GM10847 (cell line): ENCODE data around the gene SSNA1.

ENCODE experiments used
- POLR2A ChIP-seq: IDR thresholded peaks from 2 replicates; pipeline ENCODE4 v1.6.1; 2011; ENCODE audit not compliant: insufficient read length; ENCODE audit errors: extremely low read depth

Gene SSNA1, protein sequence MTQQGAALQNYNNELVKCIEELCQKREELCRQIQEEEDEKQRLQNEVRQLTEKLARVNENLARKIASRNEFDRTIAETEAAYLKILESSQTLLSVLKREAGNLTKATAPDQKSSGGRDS

DNA sequence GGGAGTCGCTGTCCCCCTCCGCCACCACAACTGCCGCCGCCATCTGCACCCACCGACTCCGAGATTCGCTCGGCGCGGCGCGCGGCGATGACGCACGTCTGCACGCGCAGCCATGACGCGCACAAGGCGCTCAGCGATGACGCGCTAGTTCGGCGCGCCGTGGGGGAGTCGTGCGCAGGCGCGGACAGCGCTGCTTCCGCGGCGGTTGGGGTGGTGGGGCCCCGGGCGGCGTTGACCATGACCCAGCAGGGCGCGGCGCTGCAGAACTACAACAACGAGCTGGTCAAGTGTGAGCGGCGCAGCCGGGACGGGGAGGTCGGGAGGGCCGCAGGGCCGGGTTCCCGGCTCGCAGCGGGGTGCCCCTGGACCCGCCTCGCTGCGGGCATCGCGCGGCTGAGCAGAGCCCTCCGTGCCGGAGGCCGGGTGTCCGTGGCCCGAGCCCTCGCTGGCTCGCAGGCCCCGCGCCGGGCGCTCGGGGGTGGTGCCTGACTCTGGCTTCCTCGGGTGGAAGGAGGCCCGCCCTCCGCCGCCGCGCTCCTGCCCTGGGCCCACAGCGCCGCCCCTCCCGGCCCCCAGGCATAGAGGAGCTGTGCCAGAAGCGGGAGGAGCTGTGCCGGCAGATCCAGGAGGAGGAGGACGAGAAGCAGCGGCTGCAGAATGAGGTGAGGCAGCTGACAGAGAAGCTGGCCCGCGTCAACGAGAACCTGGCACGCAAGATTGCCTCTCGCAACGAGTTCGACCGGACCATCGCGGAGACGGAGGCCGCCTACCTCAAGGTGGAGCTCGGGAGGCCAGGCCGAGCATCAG lies at the start of gene SSNA1, which contains the start of gene ANAPC2:
Gene SSNA1 (plus strand): TSS at position 187 of the 807 bp plus-strand sequence. CDS start 51 bp downstream, at position 238.
Gene ANAPC2 (minus strand): TSS at position 71 of the 807 bp plus-strand sequence. CDS start 28 bp downstream, at position 43.
- peak; percentile 94 for TF ChIP-seq POLR2A

DNA sequence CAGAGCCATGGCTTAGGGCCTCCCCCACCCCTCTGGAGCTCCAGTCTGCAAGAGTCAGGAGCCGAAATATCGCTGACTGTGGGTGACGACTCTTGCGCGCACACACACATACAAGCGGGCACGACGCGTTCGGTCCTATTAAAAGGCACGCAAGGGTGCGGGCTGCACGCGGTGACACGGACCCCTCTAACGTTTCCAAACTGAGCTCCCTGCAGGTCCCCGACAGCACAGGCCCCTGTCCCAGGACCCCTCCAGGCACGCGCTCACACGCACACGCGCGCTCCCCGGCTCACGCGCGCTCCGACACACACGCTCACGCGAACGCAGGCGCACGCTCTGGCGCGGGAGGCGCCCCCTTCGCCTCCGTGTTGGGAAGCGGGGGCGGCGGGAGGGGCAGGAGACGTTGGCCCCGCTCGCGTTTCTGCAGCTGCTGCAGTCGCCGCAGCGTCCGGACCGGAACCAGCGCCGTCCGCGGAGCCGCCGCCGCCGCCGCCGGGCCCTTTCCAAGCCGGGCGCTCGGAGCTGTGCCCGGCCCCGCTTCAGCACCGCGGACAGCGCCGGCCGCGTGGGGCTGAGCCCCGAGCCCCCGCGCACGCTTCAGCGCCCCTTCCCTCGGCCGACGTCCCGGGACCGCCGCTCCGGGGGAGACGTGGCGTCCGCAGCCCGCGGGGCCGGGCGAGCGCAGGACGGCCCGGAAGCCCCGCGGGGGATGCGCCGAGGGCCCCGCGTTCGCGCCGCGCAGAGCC lies 49.6 kb upstream of the SSNA1 start, which contains the start of gene GRIN1:
Gene GRIN1 (plus strand): TSS at position 433 of the 746 bp plus-strand sequence. CDS start 333 bp downstream, outside the sequence.
- TF ChIP-seq POLR2A, result no peak

DNA sequence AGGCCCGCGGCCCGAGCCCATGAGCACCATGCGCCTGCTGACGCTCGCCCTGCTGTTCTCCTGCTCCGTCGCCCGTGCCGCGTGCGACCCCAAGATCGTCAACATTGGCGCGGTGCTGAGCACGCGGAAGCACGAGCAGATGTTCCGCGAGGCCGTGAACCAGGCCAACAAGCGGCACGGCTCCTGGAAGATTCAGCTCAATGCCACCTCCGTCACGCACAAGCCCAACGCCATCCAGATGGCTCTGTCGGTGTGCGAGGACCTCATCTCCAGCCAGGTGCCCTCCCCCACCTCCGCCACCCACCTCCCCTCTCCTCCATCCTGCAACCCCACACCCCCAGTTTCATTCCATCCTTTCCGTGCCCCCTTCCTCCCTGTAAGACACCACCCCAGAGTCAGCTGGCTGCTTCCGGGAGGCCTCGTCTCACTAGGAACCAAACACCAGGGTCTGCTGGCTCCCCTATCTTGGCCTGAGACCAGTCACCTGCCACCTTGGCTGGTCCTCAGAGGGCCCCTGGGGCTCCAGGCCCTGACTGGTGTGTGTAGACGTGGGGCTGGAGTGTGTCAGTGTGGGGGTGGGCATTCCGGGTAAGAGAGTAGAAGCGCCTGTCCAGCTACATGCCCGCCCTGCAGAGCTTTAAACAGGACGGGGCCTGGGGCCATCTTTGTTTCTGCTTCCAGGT lies 48.9 kb upstream of the SSNA1 start:
- TF ChIP-seq POLR2A, result no peak

DNA sequence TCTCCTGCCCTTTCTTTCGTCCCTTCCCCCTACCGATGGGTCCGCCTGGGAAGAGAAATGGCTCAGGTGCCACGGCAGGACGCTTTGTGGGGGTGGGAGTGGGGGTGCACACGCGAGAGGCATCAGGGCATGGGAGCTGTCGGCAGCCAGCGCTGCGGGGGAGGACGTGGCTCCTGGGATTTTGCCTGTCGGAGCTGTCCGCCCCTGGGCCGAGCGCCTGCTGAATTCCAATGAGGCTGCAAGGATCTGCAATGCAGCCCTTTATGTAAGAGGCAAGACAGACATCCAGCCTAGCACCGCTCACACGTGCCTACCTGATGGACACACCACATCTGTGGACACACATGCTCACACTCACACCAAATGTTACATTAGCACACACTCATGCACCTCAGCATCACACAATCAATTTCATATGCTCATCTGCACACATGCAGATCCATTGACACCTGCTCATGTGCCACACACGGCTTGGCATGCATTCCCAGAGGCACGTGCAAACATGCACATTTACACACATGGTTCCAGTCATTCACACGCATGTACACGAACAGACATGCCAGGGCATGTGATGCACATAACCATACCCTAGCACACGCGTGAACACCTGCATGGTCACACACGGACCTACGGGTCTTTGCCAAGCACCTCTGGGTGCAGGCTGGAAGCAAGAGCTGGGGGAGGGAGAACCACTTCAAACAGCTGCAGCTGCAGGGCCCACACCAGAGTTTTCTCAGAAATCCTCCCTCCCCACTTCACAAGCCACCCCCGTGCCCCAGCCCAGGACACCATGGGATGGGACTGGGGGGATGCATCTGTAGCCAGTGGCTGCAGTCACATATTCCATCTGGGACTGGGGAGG lies 48.1 kb upstream of the SSNA1 start:
- TF ChIP-seq POLR2A, result no peak

DNA sequence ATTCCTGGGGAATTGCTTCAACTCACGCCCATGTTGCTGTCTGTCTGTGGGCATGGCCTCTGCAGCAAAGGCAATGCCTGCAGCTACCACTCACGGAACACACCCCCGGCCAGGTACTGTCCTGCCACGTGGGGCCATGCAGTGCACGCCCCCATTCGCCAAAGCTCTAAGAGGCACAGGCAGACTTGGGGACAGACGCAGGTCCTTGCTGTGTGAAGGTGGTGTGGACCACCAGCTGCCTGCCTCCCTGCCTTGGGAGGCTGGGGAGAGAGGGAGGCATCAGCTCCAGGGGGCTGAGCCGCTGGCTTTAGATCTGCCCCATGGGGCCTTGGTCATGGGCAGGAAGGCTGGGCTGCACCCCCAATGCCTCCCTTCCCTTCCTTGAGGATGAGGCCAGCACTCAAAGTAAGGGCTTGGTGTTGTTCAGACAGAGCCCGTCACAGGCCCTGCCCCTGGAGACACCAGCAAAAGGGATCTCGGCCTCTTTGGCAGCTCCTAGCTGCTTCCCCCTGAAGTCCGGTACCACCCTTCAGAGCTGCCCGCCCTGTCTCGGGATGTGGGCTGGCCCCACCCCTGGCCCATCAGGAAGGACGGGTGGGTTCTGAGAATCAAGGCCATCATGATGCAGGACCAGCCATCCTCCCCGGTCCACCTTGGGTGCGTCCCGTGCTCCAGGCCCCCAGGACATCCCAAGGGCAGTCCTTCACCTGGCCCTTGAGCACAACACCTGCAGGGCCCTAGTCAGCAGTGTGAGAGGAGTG lies 47.2 kb upstream of the SSNA1 start:
- TF ChIP-seq POLR2A, result no peak

DNA sequence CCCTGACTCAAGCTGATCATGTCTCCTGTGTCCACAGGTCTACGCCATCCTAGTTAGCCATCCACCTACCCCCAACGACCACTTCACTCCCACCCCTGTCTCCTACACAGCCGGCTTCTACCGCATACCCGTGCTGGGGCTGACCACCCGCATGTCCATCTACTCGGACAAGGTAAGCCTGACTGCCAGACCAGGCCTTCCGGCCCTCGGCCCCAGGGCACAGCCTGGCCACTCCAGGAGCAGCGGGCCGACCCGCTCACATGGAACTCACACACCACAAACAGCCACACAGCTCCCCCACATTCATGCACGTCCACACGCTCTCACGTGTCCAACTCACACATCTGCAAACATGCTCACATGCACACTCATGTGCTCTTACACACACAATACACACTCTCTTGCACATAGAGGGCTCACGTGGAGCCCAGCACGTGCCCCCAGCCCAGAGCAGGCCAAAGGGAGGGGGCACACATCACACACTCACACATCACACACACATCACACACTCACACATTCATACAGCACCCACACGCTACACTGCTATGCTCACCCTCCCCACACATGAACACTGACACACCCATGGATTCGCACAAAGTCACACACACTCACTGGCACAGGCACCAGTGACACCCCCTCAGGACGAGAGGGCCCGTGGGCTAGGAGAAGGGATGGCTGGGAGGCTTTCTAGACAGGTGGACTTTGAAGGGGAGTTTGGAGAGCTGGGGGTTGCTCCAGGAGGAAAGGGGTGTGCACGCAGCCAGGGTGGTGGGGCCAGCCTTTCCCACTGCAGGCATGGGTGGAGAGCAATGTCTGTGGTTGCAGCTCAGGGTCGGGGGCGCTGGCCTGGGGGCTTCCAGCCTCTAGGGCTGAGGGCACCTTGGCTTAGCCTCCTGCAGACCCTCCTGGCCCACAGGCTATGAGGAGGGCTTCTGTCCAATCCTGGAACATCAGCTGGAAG lies 46.2 kb upstream of the SSNA1 start:
- TF ChIP-seq POLR2A, result no peak

DNA sequence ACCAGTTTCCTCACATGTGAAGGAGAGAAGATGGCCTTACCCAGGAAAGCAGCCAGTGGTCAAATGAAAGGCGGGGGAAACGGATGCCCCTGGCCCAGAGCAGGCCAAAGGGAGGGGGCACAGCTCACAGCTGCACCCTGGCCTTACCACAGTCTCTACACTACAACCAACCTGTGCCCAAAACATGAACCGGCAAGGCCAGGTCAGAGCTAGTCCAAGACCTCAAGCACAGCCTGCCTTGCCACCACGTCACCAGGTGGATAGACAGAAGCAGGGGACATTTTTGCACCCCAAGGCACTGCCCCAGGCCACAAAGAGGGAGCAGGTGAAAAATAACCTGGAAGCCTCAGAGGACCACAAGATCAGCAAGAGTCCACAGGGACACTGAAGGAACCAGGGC lies 45.0 kb upstream of the SSNA1 start:
- TF ChIP-seq POLR2A, result no peak

DNA sequence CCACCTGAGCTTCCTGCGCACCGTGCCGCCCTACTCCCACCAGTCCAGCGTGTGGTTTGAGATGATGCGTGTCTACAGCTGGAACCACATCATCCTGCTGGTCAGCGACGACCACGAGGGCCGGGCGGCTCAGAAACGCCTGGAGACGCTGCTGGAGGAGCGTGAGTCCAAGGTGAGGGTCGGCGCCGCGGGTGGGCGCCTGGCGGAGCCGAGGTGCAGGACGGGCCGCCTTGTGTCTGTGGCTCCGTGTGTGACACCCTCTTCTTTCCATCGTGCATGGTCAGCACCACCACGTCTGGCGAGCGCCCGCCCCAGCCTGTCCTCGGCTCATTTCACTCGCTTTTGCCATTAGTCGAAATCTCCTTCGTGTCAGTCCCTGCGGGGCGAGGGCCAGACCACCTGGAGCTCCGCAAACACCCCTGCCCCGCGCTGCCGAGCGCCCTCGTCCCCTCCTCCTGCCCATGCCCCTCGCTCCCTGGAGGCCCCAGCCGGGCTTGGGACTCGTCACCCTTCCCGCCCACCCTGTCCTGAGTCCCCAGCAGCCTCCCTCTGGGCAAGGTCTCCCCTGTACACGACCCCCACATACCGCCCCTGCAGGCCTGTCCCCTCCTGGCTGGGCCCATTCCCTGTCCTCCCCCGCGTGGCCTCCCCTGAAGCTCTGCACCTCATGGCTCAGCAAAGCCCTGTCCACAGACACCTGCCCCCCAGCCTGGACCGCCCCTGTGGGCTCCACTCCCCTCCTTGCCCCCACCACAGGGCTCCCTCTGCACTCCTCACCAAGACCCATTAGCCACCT lies 42.5 kb upstream of the SSNA1 start:
- no peak for TF ChIP-seq POLR2A

DNA sequence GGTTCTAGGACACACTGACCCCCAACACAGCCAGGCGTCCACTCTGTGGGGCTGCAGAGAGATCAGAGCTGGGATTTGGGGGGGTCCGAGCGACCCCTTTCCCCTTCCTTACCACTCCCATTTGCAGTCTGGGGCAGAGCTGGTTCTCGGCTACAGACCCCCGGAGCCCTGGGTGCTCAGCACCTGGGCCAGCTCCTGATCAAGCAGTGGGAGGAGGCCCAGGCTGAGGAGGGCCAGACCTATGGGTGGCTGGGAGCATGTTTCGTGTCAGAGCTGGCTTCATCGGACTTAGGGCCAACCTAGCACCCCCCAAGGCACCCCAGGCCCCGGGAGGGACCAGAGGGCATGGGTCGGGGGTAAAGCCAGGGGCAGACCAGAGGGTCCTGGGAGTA lies 42.0 kb upstream of the SSNA1 start:
- no peak for TF ChIP-seq POLR2A

DNA sequence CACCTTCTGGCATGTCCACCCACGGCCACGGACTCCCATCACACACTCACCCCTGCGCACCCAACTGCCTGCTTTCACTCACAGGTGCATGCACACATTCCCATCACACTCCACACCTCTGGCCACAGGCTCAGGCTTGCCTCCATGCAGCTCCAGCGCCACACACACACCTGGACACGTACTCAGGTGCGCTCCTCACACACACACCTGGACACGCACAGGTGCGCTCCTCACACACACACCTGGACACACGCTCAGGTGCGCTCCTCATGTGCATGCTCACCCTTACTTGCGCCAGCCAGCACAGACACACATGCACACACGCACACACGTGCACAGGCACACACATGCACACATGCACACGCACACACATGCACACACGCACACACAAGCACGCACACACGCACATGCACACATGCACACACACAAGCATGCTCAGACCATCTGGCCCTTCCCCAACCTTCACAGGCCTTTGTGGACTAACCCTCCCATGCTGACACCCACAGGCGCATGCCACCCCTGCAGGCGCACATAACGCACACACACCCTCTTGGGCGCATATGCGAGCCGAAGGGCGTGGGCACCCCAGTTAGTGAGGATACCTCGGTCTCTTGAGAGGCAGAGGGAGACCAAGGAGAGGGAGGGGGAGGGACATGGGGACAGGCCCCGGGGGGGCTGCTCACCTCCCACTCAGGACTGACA lies 41.2 kb upstream of the SSNA1 start:
- no peak for TF ChIP-seq POLR2A

DNA sequence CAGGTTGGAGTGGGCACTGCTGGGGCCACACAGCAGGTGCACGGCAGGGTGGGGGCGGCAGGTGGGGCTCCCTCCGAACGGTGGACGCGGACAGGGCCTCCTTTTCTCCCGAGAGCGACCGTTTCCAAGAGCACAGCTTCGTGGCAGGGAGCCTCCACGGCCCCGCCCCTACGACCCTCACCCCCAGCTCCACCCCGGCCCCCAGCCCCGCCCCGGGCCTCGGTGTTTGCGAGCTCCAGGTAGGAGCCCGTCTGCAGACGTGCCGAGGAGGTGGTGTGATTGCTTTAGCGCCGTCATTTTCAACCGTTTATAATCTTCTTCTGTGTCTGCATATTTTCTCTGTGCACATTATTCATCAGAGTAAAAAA lies 40.7 kb upstream of the SSNA1 start:
- no peak for TF ChIP-seq POLR2A
